Right forelimb (tissue), 1 donor: ENCODE results near the gene SALL1.

Source experiments
- DNase-seq: peaks from one replicate; pipeline ENCODE4 v3.0.0-alpha.2; 2018

Gene SALL1

DNA sequence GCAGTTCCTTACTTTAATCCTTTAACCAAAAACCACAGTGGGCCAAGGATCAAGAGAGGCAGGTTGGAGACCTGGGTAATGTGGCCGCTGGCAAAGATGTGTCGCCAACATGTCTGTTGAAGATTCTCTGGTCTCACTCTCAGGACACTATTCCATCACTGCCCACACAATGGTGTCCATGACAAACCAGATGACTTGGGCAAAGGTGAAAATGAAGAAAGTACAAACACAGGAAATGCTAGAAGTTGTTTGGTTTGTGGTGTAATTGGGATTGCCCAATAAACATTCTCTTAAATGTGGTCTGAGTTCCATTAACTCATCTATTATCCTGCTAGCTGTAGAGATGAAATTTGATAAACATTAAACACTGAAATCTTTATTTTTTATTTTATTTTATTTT is 43.3 kb downstream of the SALL1 start:
- DNase-seq, result no peak

DNA sequence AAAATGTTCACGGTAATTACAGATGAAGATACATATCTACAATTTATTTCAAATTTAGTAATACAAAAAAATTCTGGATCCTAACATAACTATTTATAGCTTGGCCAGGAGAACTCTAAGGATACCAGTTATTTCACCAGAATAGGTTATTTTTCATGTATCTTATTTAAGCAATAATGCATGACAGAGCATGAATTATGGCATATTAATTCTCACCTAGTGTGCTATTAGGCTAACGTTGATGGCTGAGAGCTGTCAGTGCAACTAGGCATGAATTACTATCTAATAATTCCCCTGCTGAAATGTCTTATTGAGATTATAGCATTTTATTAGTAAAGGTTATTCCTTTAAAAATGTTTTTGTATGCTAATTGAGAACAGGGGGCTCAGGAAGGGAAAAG is 44.5 kb downstream of the SALL1 start:
- DNase-seq, result no peak

DNA sequence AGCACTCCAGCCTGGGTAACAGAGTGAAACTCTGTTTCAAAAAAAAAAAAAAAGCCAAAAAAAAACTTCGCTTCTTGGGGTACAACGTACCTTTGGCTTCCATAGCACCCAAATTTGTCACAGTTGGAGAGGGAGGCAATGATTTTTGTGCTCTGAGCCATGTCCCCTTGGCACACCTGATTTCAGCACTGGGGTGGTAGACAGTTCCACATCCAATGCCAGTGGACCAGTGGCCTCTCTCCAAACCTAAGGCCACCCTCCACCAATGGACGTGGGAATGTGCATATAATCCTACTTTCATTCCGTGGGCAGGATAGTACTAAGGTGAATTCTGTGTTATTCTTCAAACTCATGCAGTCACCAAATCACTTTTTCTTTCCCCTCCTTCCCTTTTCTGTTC is 47.5 kb downstream of the SALL1 start:
- DNase-seq, result no peak

DNA sequence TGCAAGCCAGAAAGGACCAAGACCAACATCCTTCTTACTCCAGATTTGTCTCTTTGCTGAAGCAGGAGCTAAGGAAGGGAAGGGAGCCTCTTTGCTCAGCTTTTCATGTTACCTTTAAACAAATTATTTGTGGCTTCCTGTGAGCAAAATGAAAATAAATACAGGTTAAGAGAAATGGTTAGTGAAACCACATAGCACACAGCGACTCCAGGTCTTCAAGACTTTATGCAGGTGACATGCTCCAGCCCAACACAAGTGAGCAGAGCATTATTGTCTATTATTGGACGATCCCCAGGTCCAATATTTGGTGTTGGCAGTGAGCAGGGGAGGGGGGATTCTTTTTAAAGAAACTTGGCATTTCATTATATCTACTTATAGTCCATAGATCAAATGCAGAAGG is 53.3 kb downstream of the SALL1 start:
- DNase-seq, result no peak

DNA sequence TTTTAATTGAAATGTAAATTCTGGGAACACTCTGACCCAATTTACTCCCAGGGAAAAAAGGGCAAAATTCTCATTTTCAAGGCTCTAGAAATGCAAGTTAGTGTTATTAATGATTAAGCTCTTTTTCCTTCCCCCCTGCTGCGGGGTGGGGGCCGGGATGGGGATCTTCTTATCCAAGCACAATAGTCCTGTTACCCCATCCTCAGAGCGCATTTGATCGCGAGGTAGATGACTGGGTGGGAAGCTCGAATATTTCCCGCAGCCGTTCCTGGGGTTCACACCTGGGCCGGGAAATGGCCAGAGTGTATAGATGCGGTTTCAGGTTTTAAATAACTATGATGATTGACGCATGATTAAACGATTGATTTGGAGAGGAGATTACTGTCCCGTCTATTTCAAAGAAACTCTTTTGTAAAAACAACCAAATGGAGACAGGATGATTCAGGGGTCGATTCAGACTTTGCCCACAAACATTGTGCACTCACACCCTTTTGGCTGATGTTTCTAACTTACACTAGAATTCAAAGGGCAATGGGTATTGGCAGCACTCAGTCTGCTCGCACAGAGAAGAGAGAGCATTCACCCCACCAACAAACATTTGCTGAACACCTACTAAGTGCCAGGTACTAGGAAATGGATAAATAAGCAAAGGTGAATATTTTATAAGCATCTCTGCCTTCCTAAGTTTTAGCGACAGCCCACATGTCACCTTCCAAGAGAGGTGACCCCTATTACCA is 55.0 kb downstream of the SALL1 start:
- no peak for DNase-seq

DNA sequence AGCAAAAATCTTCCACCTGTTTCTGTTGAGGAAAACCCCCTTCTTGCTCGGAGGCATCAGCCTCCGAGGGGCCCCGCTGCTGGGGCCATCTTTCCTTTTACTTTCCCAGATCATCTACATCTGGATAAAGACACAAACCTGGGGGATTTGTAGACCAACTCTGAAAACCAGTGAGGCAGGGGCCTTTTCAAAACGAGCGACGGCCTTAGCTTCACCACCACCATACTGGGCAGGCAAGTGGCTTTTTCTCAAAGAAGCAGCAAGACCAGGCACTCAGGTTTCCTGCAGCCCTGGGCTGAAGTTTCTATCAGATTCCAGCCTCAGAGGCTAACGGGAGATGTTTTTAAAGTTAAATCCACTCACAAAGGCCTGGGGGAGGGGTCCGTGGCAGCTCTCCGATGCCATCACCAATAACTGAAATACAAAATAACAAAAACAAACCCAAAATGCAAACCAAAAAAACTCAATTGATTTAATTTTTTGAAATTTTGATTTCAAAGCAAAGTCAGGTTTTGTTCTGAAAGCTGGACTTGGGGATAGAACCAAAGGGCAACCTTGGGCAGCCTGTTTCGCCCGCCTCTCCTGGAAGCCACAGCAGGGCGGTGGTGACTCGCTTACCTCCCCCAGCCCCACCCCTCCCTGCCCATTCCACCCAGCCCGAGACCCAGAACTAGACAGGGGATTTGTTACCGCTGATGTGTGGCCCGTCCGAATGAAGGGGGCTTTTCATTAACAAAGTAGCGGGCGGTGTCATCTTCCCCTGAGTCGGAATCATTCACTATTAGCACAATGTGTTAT is 55.8 kb downstream of the SALL1 start:
- no peak for DNase-seq

DNA sequence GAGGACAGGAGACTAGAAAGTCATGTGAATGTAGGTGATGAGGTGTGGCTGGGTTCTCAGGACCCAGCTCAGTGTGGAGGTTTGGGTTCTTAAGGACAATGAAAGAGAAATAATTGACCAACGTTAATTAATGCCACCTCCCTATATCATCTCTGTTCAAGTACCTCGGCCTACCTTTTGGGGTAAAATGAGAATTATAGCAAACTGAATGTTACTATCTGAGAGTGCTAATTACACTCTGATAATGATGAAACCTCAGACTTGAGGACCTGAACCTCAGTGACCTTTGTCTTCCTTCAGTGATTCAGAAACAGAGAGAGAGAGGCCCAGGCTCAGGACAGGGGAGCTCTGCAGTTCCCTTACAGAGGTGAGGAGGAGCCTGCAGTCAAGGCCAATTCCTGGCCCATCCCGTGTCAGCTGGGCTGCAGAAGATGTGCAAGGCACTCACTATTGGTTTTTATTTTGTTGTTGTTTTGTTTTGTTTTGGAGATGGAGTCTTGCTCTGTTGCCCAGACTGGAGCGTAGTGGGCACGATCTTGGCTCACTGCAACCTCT is 57.3 kb downstream of the SALL1 start:
- DNase-seq, result no peak
